ENCODE measurements around the gene HCAR1. TPM values are rescaled to one million over a fixed set of nuclear protein-coding genes. Genes with fewer than 3 reads are reported as not detected.
"Not testable (repeated sequence)": the region's sequence is repeated elsewhere in the genome, so short reads cannot be mapped to it uniquely, and the experiment has no call there.

Gene HCAR1
- total RNA-seq, 2 experiments from 2014 or later, result 0.05 TPM; not detected in 1

- ATAC-seq (ENCODE audit: poor library complexity); intact Hi-C loops (cut with DNase I, micrococcal nuclease): not testable (repeated sequence)
These were observed 21.4 kb downstream of the HCAR1 start for GRCh38 chr12:122709287-122709686.

GRCh38 chr12:122703841-122704240, 26.8 kb downstream of the HCAR1 start:
- POLR2A ChIA-PET, result not testable (repeated sequence)

More at GRCh38 chr12:122709287-122709686, 21.4 kb downstream of the HCAR1 start:
- DNase-seq; H3K4me3 ChIP-seq (ENCODE audit: low read length); H3K9me3 Mint-ChIP-seq; H3K27ac ChIP-seq (ENCODE audit: low read depth in 1 of 2, low read length in 2 of 2); H3K27me3 Mint-ChIP-seq; H3K27me3 ChIP-seq (ENCODE audit: control insufficient read depth in 1 of 2, insufficient read depth in 2 of 2, low read length in 2 of 2); H3K27ac Mint-ChIP-seq; H3K36me3 Mint-ChIP-seq (ENCODE audit: low read depth); H3K4me1 Mint-ChIP-seq (ENCODE audit: low read depth); H3K9me3 ChIP-seq (ENCODE audit: control insufficient read depth in 1 of 2, insufficient read depth in 1 of 2, low read length in 2 of 2); H3K4me3 Mint-ChIP-seq; CTCF ChIA-PET; H3K4me1 ChIP-seq (ENCODE audit: insufficient read depth, low read length); POLR2A ChIA-PET; H3K36me3 ChIP-seq (ENCODE audit: insufficient read depth, low read length): not testable (repeated sequence)

DNA sequence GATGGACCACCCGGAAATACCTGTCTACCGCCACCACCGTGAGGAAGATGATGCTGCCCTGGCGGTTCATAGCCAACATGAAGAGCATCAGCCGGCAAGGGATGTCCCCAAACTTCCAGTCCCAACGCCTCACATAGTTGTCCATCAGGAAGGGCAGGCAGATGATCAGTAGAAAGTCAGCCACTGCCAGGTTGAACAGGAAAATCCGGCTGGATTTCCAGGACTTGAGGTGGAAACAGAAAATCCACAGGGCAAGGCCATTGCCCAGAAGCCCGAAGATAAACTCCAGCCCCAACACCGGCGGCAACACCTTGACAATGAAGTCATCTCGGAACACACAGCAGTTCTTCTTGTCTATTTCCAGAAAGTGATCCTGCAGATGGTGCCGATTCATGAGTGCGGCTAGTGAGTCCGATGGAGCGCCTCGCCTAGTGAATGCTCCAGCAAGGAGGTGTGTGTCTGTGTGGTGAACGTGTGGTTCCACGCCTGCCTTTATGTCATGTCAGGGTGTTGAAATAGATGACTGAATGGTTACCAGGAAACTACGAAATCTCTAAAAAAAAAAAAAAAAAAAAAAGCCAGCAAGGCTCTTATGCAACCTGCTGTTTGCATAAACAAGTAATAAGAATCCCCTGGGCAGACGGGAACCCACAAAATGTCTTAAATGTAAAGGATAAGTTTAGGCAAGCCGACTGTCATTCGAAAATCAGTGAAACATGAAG, 27.6 kb downstream of the HCAR1 start, which contains the start of gene HCAR2:
HCAR2 (minus strand) TSS at position 468 of the 722 bp plus-strand sequence; CDS start at position 394, 74 bp downstream.
- H3K36me3 Mint-ChIP-seq (ENCODE audit: low read depth); H3K27me3 ChIP-seq (ENCODE audit: control insufficient read depth in 1 of 2, insufficient read depth in 2 of 2, low read length in 2 of 2); H3K27ac ChIP-seq (ENCODE audit: low read depth in 1 of 2, low read length in 2 of 2); H3K4me3 ChIP-seq (ENCODE audit: low read length); H3K9me3 Mint-ChIP-seq; POLR2A ChIA-PET; ATAC-seq (ENCODE audit: poor library complexity); CTCF ChIA-PET; H3K36me3 ChIP-seq (ENCODE audit: insufficient read depth, low read length); H3K4me1 Mint-ChIP-seq (ENCODE audit: low read depth); H3K4me1 ChIP-seq (ENCODE audit: insufficient read depth, low read length); H3K27me3 Mint-ChIP-seq; H3K27ac Mint-ChIP-seq; H3K9me3 ChIP-seq (ENCODE audit: control insufficient read depth in 1 of 2, insufficient read depth in 1 of 2, low read length in 2 of 2); intact Hi-C loops (cut with DNase I, micrococcal nuclease); H3K4me3 Mint-ChIP-seq: not testable (repeated sequence)
- DNase-seq, result peak in 3 of 14 experiments; percentile 2 to 69 (median 48)

More at GRCh38 chr12:122703841-122704240, 26.8 kb downstream of the HCAR1 start:
- intact Hi-C loops (cut with DNase I, micrococcal nuclease); H3K4me1 ChIP-seq (ENCODE audit: insufficient read depth, low read length); H3K36me3 ChIP-seq (ENCODE audit: insufficient read depth, low read length); H3K27me3 Mint-ChIP-seq; H3K36me3 Mint-ChIP-seq (ENCODE audit: low read depth); H3K4me3 ChIP-seq (ENCODE audit: low read length); H3K27ac Mint-ChIP-seq; H3K4me3 Mint-ChIP-seq; H3K9me3 Mint-ChIP-seq; H3K4me1 Mint-ChIP-seq (ENCODE audit: low read depth); ATAC-seq (ENCODE audit: poor library complexity); H3K27ac ChIP-seq (ENCODE audit: low read depth in 1 of 2, low read length in 2 of 2); DNase-seq; CTCF ChIA-PET; H3K27me3 ChIP-seq (ENCODE audit: control insufficient read depth in 1 of 2, insufficient read depth in 2 of 2, low read length in 2 of 2); H3K9me3 ChIP-seq (ENCODE audit: control insufficient read depth in 1 of 2, insufficient read depth in 1 of 2, low read length in 2 of 2): not testable (repeated sequence)

- H3K4me3 ChIP-seq (ENCODE audit: low read length); H3K9me3 ChIP-seq (ENCODE audit: control insufficient read depth in 1 of 2, insufficient read depth in 1 of 2, low read length in 2 of 2); ATAC-seq (ENCODE audit: poor library complexity); H3K36me3 Mint-ChIP-seq (ENCODE audit: low read depth); intact Hi-C loops (cut with DNase I, micrococcal nuclease); CTCF ChIA-PET; H3K27ac ChIP-seq (ENCODE audit: low read depth in 1 of 2, low read length in 2 of 2); DNase-seq; H3K9me3 Mint-ChIP-seq; H3K36me3 ChIP-seq (ENCODE audit: insufficient read depth, low read length); H3K4me1 Mint-ChIP-seq (ENCODE audit: low read depth); POLR2A ChIA-PET; H3K4me3 Mint-ChIP-seq; H3K27ac Mint-ChIP-seq; H3K4me1 ChIP-seq (ENCODE audit: insufficient read depth, low read length); H3K27me3 Mint-ChIP-seq; H3K27me3 ChIP-seq (ENCODE audit: control insufficient read depth in 1 of 2, insufficient read depth in 2 of 2, low read length in 2 of 2): not testable (repeated sequence)
These were observed 29.2 kb downstream of the HCAR1 start for GRCh38 chr12:122701481-122701880.

GRCh38 chr12:122700038-122700710, 30.5 kb downstream of the HCAR1 start:
- H3K27me3 ChIP-seq (ENCODE audit: control insufficient read depth in 1 of 2, insufficient read depth in 2 of 2, low read length in 2 of 2); intact Hi-C loops (cut with DNase I, micrococcal nuclease); H3K27ac ChIP-seq (ENCODE audit: low read depth in 1 of 2, low read length in 2 of 2); H3K27me3 Mint-ChIP-seq; H3K4me1 Mint-ChIP-seq (ENCODE audit: low read depth); H3K9me3 ChIP-seq (ENCODE audit: control insufficient read depth in 1 of 2, insufficient read depth in 1 of 2, low read length in 2 of 2); ATAC-seq (ENCODE audit: poor library complexity); H3K9me3 Mint-ChIP-seq; H3K36me3 Mint-ChIP-seq (ENCODE audit: low read depth); DNase-seq; H3K27ac Mint-ChIP-seq; CTCF ChIA-PET; H3K4me3 ChIP-seq (ENCODE audit: low read length); H3K4me1 ChIP-seq (ENCODE audit: insufficient read depth, low read length); POLR2A ChIA-PET; H3K4me3 Mint-ChIP-seq; H3K36me3 ChIP-seq (ENCODE audit: insufficient read depth, low read length): not testable (repeated sequence)

DNA sequence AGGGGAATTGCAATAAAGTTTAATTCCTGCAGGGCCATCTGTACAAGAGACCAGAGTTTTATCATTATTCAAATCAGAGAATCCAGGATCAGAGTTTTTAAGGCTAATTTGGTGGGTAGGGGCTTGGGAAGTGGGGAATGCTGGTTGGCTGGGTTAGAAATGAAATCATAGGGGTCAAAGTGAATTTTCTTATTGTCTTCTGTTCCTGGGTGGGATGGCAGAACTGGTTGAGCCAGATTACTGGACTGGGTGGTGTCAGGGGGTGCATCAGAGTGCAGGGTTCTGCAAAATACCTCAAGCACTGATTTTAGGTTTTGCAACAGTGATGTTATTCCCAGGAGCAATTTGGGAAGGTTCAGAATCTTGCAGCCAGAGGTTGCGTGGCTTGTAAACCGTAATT, 33.7 kb downstream of the HCAR1 start:
- H3K4me3 ChIP-seq (ENCODE audit: low read length); H3K9me3 Mint-ChIP-seq; H3K4me1 ChIP-seq (ENCODE audit: insufficient read depth, low read length); H3K36me3 Mint-ChIP-seq (ENCODE audit: low read depth); ATAC-seq (ENCODE audit: poor library complexity); H3K36me3 ChIP-seq (ENCODE audit: insufficient read depth, low read length); H3K4me1 Mint-ChIP-seq (ENCODE audit: low read depth); H3K27ac Mint-ChIP-seq; CTCF ChIA-PET; intact Hi-C loops (cut with DNase I, micrococcal nuclease); H3K27ac ChIP-seq (ENCODE audit: low read depth in 1 of 2, low read length in 2 of 2); H3K9me3 ChIP-seq (ENCODE audit: control insufficient read depth in 1 of 2, insufficient read depth in 1 of 2, low read length in 2 of 2); POLR2A ChIA-PET; DNase-seq; H3K27me3 Mint-ChIP-seq; H3K4me3 Mint-ChIP-seq; H3K27me3 ChIP-seq (ENCODE audit: control insufficient read depth in 1 of 2, insufficient read depth in 2 of 2, low read length in 2 of 2): not testable (repeated sequence)

Measured in CD4-positive, alpha-beta T cell (primary cell).